Keratinocyte (primary cell): ENCODE results near the gene GRM7. TPM values are rescaled to one million over a fixed set of nuclear protein-coding genes. Genes with fewer than 3 reads are reported as not detected.

ENCODE experiments used
- DNase-seq: peaks from one replicate; pipeline ENCODE4 v3.0.0-alpha.2; 2011; ENCODE audit warnings: low read depth, missing footprints, low spot score
- FAIRE-seq: peaks from 2 replicates; lab custom pipeline; 2011; peaks lifted over from hg19 to GRCh38; lab: Jason Lieb, UNC
- H2AFZ ChIP-seq: 2 replicates; pipeline ENCODE4 v1.6.0; 2012; ENCODE audit warnings: low read length, control low read depth, inconsistent platforms; ENCODE audit not compliant: control insufficient read depth
- H3K27ac ChIP-seq: 2 replicates; pipeline ENCODE4 v1.5.1; 2011; ENCODE audit warnings: low read length; ENCODE audit not compliant: control insufficient read depth, insufficient read depth
- H3K27me3 ChIP-seq: 3 replicates; pipeline ENCODE4 v1.6.0; 2011; ENCODE audit warnings: low read length; ENCODE audit not compliant: control insufficient read depth, insufficient read depth; ENCODE audit errors: extremely low read depth
- H3K36me3 ChIP-seq, 2 experiments: 2 replicates in 1 of 2; 3 replicates in 1 of 2; pipeline ENCODE4 v1.5.1; 2011; ENCODE audit warnings: low read length in 2 of 2, mild to moderate bottlenecking in 1 of 2; ENCODE audit not compliant: control insufficient read depth in 2 of 2, insufficient read depth in 2 of 2; ENCODE audit errors: extremely low read depth in 1 of 2
- H3K4me1 ChIP-seq: 3 replicates; pipeline ENCODE4 v1.5.1; 2011; ENCODE audit warnings: low read length; ENCODE audit not compliant: control insufficient read depth, insufficient read depth; ENCODE audit errors: extremely low read depth
- H3K4me2 ChIP-seq: 3 replicates; pipeline ENCODE4 v1.6.0; 2011; ENCODE audit warnings: low read depth, low read length; ENCODE audit not compliant: control insufficient read depth, insufficient read depth; ENCODE audit errors: extremely low read depth
- H3K4me3 ChIP-seq, 3 experiments: fragments of 200-600 bp in 1 of 3; sonication (generic) in 1 of 3; 2 replicates in 2 of 3; 3 replicates in 1 of 3; pipeline ENCODE4 v1.5.1; 2011 to 2016; ENCODE audit warnings: low read length in 3 of 3, mild to moderate bottlenecking in 3 of 3, control low read depth in 2 of 3, inconsistent platforms in 1 of 3, low read depth in 1 of 3, mixed read lengths in 1 of 3, mixed run types in 1 of 3, moderate library complexity in 1 of 3; ENCODE audit not compliant: control insufficient read depth in 2 of 3, insufficient read depth in 2 of 3; ENCODE audit errors: extremely low read depth in 1 of 3
- H3K79me2 ChIP-seq: 2 replicates; pipeline ENCODE4 v1.6.0; 2012; ENCODE audit warnings: low read length; ENCODE audit not compliant: control insufficient read depth, insufficient read depth
- H3K9ac ChIP-seq: 3 replicates; pipeline ENCODE4 v1.6.0; 2011; ENCODE audit warnings: low read length; ENCODE audit not compliant: control insufficient read depth, insufficient read depth; ENCODE audit errors: extremely low read depth
- H3K9me1 ChIP-seq: 3 replicates; pipeline ENCODE4 v1.6.0; 2011; ENCODE audit warnings: low read length; ENCODE audit not compliant: control insufficient read depth, insufficient read depth; ENCODE audit errors: extremely low read depth
- H3K9me3 ChIP-seq: 2 replicates; pipeline ENCODE4 v1.5.1; 2012; ENCODE audit warnings: low read depth, low read length; ENCODE audit not compliant: control insufficient read depth
- H4K20me1 ChIP-seq: 3 replicates; pipeline ENCODE4 v1.6.0; 2011; ENCODE audit warnings: low read length; ENCODE audit not compliant: control insufficient read depth, insufficient read depth; ENCODE audit errors: extremely low read depth
- EZH2 ChIP-seq: IDR thresholded peaks from one replicate; pipeline ENCODE4 v1.6.1; 2012; ENCODE audit warnings: inconsistent platforms, mild to moderate bottlenecking, low read length, moderate library complexity
- dilution Hi-C: fragments of 300-500 bp; cut with MboI; formaldehyde crosslinking; loops from one replicate; pipeline ENCODE4 v1.7.0; 2020; ENCODE audit warnings: low sequenced_read_pairs; ENCODE audit not compliant: extremely low pct_ligation_motif_present
- polyA plus RNA-seq, 5 experiments: library from polyadenylated mRNA; depleted of rRNA in 3 of 5; stranded (reverse) in 3 of 5; stranded (forward) in 1 of 5; unstranded in 1 of 5; fragments of >200 nt; gene quantifications; 1 replicate in 1 of 5; 2 replicates in 3 of 5; 3 replicates in 1 of 5; pipeline versions ENCODE4 v1.2.1 to v1.2.3, GENCODE V29; 2011 to 2012; ENCODE audit warnings: missing spikeins in 2 of 5, low read depth in 1 of 5, low replicate concordance in 1 of 5
- TF ChIP-seq, protein P1 (sequence below), 3 experiments: IDR thresholded peaks in 1 of 3; conservative IDR thresholded peaks in 1 of 3; optimal IDR thresholded peaks in 1 of 3; 2 replicates in 2 of 3; 3 replicates in 1 of 3; pipeline versions ENCODE3 to v1.5.1; 2011; ENCODE audit warnings: low read length in 3 of 3, mild to moderate bottlenecking in 3 of 3, moderate library complexity in 2 of 3, control low read depth in 1 of 3, inconsistent platforms in 1 of 3; ENCODE audit not compliant: insufficient read depth in 2 of 3; ENCODE audit errors: extremely low read depth in 1 of 3

The GRM7 gene
- polyA plus RNA-seq, 1 donor (not counting 4 experiments of a cell fraction or from before 2014, with no cell fraction given), result not detected

GRCh38 chr3:6844723-6845122 lies 16.2 kb upstream of the GRM7 start:
- DNase-seq, result no peak
- Histone ChIP-seq H3K4me1 (no peaks in the 10 kb centered on the region), H3K79me2 (no peaks in the 10 kb centered on the region), H3K9me3 (no peaks in the 10 kb centered on the region), H3K9ac (no peak overlapping the region), H2AFZ (no peak overlapping the region), H3K4me3 (no peak overlapping the region), H4K20me1 (no peaks in the 10 kb centered on the region), H3K27me3 (no peaks in the 10 kb centered on the region), H3K36me3 (no peaks in the 10 kb centered on the region), H3K27ac (no peak overlapping the region), H3K4me2 (no peak overlapping the region), H3K9me1 (no peaks in the 10 kb centered on the region)
- no peak for FAIRE-seq
- TF ChIP-seq, protein P1, sequence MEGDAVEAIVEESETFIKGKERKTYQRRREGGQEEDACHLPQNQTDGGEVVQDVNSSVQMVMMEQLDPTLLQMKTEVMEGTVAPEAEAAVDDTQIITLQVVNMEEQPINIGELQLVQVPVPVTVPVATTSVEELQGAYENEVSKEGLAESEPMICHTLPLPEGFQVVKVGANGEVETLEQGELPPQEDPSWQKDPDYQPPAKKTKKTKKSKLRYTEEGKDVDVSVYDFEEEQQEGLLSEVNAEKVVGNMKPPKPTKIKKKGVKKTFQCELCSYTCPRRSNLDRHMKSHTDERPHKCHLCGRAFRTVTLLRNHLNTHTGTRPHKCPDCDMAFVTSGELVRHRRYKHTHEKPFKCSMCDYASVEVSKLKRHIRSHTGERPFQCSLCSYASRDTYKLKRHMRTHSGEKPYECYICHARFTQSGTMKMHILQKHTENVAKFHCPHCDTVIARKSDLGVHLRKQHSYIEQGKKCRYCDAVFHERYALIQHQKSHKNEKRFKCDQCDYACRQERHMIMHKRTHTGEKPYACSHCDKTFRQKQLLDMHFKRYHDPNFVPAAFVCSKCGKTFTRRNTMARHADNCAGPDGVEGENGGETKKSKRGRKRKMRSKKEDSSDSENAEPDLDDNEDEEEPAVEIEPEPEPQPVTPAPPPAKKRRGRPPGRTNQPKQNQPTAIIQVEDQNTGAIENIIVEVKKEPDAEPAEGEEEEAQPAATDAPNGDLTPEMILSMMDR (optimal IDR thresholded peaks at IDR 0.05 in 1 of 3, IDR thresholded peaks at IDR 0.05 in 1 of 3, conservative IDR thresholded peaks at IDR 0.05 in 1 of 3; ENCODE audit: extremely low read depth in 1 of 3, insufficient read depth in 2 of 3, low read length in 3 of 3), result no peak
- no peak for TF ChIP-seq EZH2
- dilution Hi-C loops, result no loop called here

DNA sequence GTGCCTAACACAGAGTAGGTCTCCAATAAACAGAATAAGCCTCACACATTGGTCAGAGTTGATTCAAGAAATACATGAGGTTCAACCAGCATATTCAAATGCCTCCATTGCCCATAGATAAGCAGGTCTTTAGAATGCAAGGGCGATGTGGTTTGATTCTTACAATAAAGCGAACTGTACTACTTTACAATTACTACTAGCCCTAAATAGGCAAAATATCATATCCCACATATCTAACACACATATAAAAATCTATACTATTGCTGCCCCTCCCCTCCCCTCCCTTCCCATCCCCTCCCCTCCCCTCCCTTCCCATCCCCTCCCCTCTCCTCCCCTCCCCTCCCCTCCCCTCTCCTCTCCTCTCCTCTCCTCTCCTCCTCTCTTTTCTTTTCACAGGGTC lies 6.7 kb upstream of the GRM7 start:
- H3K4me3 ChIP-seq, result no peak overlapping the region
- no peaks in the 10 kb centered on the region for H3K4me1 ChIP-seq
- H3K36me3 ChIP-seq, result no peaks in the 10 kb centered on the region
- H3K9me1 ChIP-seq, result no peaks in the 10 kb centered on the region
- no peak for FAIRE-seq
- dilution Hi-C loops, result no loop called here
- no peak overlapping the region for H3K9ac ChIP-seq
- H3K4me2 ChIP-seq, result no peak overlapping the region
- H3K9me3 ChIP-seq, result no peaks in the 10 kb centered on the region
- no peak overlapping the region for H2AFZ ChIP-seq
- H3K27me3 ChIP-seq, result no peaks in the 10 kb centered on the region
- TF ChIP-seq EZH2, result no peak
- TF ChIP-seq, protein P1 (optimal IDR thresholded peaks at IDR 0.05 in 1 of 3, IDR thresholded peaks at IDR 0.05 in 1 of 3, conservative IDR thresholded peaks at IDR 0.05 in 1 of 3; ENCODE audit: extremely low read depth in 1 of 3, insufficient read depth in 2 of 3, low read length in 3 of 3), result no peak
- no peak overlapping the region for H3K27ac ChIP-seq
- no peak for DNase-seq
- H3K79me2 ChIP-seq, result no peaks in the 10 kb centered on the region
- no peaks in the 10 kb centered on the region for H4K20me1 ChIP-seq
